GM11168 (cell line): ENCODE data around the gene PRDM2.
"Not testable (repeated sequence)": the region's sequence is repeated elsewhere in the genome, so short reads cannot be mapped to it uniquely, and the experiment has no call there.

Source experiments
- in situ Hi-C: fragments of 300-500 bp; cut with MboI; formaldehyde crosslinking; loops from one replicate; pipeline ENCODE4 v1.12.0; 2022; ENCODE audit warnings: low sequenced_read_pairs; ENCODE audit not compliant: unreplicated experiment

PRDM2 gene

GRCh38 chr1:13699936-13700520 is at the start of gene PRDM2:
TSS of gene PRDM2 (plus strand) at chr1:13700188. CDS start at chr1:13715606, 15,418 bp downstream.
- in situ Hi-C loops, result no loop called here

- in situ Hi-C loops, result loop anchor here (25.0 kb wide), 1 partner anchor 311 kb away; no protein-coding TSS in a partner anchor
These were observed 48.7 kb upstream of the PRDM2 start for GRCh38 chr1:13651279-13651678.

GRCh38 chr1:13652238-13652637 is 47.8 kb upstream of the PRDM2 start:
- in situ Hi-C loops, result loop anchor here (25.0 kb wide), 1 partner anchor 310 kb away; no protein-coding TSS in a partner anchor

DNA sequence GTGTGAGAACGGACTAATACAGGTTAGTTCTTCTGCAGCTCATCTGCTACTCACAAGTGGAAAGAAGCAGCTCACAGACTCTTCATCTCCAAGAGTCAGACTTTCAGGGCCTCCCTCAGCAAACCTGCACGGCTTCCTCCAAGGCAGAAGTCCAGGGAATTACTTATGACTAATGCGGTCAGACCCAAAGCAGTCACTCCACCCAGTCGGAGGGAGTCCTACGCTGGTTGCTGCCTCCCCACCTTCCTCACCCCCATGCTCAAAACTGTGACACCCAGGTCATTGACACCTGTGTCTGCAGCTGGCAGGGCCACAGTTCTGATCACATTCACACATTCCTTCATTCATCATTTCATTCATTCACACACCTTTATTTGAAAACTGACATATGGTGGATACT is 38.4 kb upstream of the PRDM2 start:
- in situ Hi-C loops, result loop anchor here (10.0 to 25.0 kb wide), 2 partner anchors 143 to 301 kb away; no protein-coding TSS in a partner anchor

DNA sequence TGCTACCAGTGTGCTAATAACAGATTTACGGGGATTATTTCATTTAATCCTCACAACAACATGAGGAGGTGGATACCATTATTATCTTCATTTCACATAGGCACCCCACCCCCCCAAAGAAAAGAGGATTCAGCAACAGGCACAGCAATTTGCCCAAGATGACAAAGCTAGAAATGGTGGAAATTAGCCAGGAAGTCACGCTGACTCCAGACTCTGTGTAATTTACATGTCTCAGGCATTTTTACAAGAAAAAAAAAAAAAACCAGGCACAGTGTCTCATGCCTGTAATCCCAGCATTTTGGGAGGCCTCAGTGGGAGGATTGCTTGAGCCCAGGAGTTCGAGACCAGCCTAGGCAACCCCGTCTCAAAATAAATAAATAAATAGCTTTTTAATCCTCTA is 37.5 kb upstream of the PRDM2 start:
- in situ Hi-C loops, result loop anchor here (10.0 to 25.0 kb wide), 2 partner anchors 142 to 300 kb away; no protein-coding TSS in a partner anchor

DNA sequence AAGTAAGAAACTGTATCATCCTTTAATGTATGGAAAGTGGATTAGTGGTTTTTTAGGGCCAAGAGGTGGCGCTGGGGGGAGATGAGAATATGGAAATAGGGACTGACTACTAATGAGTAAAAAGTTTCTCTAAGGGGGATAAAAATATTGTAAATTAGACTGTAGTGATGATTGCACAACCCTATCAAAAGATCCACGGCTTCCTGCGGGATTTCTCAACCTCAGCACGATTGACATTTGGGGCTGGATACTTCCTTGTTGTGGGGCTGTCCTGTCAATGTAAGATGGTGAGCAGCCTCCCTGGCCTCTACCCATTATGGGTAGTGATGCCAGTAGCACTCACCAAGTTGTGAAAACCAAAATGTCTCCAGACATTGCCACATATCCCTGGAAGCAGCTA is 36.0 kb upstream of the PRDM2 start:
- in situ Hi-C loops, result loop anchor here (10.0 to 25.0 kb wide), 2 partner anchors 141 to 298 kb away; no protein-coding TSS in a partner anchor

DNA sequence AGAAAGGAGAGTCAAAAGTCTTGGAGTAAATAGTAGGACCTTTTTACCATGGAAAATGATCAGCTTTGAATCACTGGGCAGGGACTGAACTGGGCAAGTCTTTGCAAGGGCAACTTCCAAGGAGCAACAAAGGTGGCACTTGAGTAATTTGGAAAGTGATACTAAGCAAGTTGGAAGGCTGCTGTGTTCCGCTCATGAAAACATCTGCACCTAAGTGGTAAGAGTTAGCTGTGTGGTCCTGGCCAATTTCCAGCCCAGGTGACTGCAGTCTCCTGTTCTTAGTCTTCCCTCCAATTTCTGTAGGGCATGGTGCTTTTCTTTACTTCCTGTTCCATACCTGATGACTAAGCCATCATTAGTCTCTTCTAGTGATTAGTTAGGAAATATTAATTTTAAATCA is 35.5 kb upstream of the PRDM2 start:
- in situ Hi-C loops, result loop anchor here (10.0 to 25.0 kb wide), 2 partner anchors 140 to 298 kb away; no protein-coding TSS in a partner anchor

GRCh38 chr1:13666317-13666716 is 33.7 kb upstream of the PRDM2 start:
- in situ Hi-C loops, result loop anchor here (10.0 to 25.0 kb wide), 2 partner anchors 138 to 296 kb away; no protein-coding TSS in a partner anchor

DNA sequence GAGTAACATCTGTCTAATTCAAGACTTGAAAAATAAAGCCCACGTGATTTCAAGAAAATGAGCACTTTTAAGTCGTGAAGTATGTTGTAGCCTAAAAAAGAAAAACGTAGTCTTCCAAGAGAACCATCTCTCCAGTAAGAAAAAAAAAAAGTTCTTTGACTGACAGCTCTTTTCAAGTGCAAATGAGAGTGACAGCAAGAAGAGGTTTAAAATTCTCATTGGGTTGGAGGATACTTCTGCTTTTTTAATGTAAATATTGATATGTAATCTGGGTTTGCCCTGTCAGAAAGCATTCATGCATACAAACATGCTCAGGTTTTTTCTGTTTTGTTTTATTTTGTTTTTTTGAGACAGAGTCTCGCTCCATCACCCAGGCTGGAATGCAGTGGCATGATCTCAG is 32.3 kb upstream of the PRDM2 start:
- in situ Hi-C loops, result loop anchor here (10.0 to 25.0 kb wide), 2 partner anchors 137 to 295 kb away; no protein-coding TSS in a partner anchor

DNA sequence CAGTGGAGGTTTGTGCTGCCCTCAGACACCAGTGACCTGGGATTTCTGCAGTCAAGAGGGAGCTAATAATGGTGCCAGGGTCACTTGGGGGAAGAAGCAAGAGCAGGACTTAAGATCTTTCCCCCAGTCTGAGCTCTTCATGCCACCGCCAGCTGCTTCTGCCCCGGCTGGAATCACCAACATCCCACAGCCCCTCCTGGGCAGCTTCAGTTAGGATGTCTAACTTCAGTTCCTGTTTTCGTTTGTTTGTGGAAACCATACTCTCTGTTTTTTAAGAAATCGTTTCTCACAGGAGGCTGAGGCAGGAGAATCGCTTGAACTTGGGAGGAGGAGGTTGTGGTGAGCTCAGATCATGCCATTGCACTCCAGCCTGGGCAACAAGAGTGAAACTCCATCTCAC is 25.6 kb upstream of the PRDM2 start:
- in situ Hi-C loops, result loop anchor here (25.0 kb wide), 1 partner anchor 288 kb away; no protein-coding TSS in a partner anchor

DNA sequence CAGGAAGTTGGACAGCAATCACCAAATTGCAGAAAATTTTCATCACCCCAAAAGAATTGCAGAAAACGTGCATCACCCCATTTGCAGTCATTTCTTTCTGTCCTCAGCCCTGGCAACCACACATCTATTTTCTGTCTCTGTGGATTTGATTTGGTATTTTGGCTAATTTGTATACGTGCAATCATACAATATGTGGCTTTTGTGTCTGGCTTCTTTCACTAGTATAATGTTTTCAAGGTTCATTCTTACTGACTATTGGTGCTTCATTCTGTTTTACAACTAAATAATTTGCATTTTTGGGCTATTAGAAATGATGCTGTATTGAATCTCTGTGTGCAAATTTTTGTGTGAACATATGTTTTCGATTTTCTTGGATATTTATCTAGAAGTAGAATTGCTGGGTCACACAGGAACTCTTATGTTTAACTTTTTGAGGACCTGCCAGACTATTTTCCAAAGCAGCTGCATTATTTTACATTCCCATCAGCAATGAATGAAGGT is 24.8 kb upstream of the PRDM2 start:
- in situ Hi-C loops, result no loop called here

DNA sequence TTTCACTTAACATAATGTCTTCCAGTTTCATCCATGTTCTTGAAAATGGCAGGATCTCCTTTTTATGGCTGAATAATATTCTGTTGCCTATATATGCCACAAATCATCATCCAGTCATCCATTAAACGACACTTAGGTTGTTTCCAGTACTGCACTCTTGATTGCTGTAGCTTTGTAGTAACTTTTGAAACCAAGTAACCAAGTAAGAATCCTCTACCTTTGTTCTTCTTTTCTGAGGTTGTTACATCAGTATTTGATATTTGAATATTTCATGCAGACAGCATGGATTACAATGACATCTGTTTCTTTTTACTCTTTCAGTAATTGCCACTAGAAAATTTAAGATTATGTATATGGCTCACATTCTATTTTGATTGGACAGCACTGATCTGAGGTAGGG is 22.1 kb upstream of the PRDM2 start:
- in situ Hi-C loops, result no loop called here

GRCh38 chr1:13679651-13680050 is 20.3 kb upstream of the PRDM2 start:
- in situ Hi-C loops, result no loop called here

GRCh38 chr1:13680609-13681008 is 19.4 kb upstream of the PRDM2 start:
- in situ Hi-C loops, result not testable (repeated sequence)

GRCh38 chr1:13681921-13682320 is 18.1 kb upstream of the PRDM2 start:
- in situ Hi-C loops, result no loop called here

- in situ Hi-C loops, result no loop called here
These were observed 17.5 kb upstream of the PRDM2 start for GRCh38 chr1:13682444-13682843.

GRCh38 chr1:13683206-13683605 is 16.8 kb upstream of the PRDM2 start:
- in situ Hi-C loops, result no loop called here

GRCh38 chr1:13687151-13687715 is 12.8 kb upstream of the PRDM2 start:
- in situ Hi-C loops, result no loop called here

DNA sequence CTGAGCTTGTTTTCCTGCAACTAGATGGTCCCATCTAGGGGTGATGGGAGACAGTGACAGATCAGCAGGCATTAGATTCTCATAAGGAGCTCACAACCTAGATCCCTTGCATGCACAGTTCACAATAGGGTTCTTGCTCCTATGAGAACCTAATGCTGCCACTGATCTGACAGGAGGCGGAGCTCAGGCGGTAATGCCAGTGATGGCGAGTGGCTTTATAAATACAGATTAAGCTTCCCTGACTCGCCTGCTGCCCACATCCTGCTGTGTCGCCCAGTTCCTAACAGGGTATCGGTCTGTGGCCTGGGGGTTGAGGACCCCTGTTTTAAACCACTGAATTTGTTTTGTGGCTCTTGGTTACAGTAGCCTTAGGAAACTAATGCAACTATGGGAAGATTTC is 6.9 kb upstream of the PRDM2 start:
- in situ Hi-C loops, result not testable (repeated sequence)

DNA sequence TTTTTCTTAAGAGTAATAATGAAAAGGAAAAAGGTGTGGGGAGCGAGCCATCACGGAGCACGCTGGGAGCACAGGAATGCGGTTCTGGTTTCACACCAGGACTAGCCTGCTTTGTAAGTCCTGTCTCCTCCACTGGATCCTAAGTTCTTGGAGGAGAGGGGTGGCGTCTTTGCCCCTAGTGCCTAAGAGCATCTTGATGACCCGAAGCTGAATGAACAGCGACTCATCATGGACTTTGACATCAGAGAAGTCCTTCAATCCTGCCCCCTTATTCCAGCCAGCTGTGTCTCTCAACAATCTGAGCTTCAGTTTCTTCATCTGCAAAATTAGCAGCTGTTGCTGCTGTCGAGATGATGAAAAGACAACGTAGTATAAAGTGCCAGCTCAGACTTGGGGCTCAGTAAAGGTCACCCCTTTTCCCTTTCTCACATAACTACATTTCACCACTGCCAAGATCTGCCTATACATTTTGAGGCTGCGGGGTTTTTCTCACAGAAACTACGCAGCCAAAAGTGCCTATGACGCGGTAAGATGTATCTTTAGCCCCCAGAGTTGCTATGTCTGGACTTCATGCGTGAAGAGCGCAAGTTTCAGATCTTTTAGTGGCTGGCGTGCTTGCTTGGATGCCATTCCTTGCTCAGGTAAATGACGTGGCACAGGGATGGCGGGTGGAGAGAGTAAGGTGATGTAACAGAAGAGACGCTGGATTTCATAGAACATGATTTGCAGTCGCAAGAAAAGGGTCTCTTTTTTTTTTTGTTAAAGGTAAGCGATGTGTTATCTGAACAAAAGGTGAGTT is 4.9 kb upstream of the PRDM2 start:
- in situ Hi-C loops, result no loop called here

- in situ Hi-C loops, result no loop called here
These were observed 2.2 kb upstream of the PRDM2 start for GRCh38 chr1:13697738-13698137.
